H1 (cell line): ENCODE data around the gene BUB1B. TPM values are rescaled to one million over a fixed set of nuclear protein-coding genes. Genes with fewer than 3 reads are reported as not detected.

Experiments used
- CTCF ChIA-PET: fragments of 300-600 bp; sonication (Branson Sonifier 250); formaldehyde crosslinking; loops from one replicate; lab custom pipeline; 2021; ENCODE audit not compliant: partially characterized antibody; lab: Charles Lee
- POLR2A ChIA-PET: fragments of 300-600 bp; sonication (Branson Sonifier 250); formaldehyde crosslinking; loops from one replicate; lab custom pipeline; 2021; ENCODE audit warnings: inconsistent platforms; ENCODE audit not compliant: partially characterized antibody; lab: Charles Lee
- DNase-seq, 2 experiments: peaks; one replicate each; pipeline versions ENCODE4 v3.0.0 to v3.0.0-alpha.2; 2010 to 2022; ENCODE audit warnings: low spot score in 2 of 2, low read depth in 1 of 2, mixed read lengths in 1 of 2
- FAIRE-seq: peaks from 2 replicates; lab custom pipeline; 2011; peaks lifted over from hg19 to GRCh38; lab: Jason Lieb, UNC
- H2AFZ ChIP-seq: 2 replicates; pipeline ENCODE4 v1.8.1; 2012; ENCODE audit warnings: low read length, inconsistent platforms
- H2AK5ac ChIP-seq: 2 replicates; pipeline ENCODE4 v1.6.1; 2013; ENCODE audit warnings: low read depth, low read length
- H2BK120ac ChIP-seq: replicated peaks from 2 replicates; pipeline ENCODE3; 2013; ENCODE audit warnings: low read depth, low read length, inconsistent platforms
- H2BK12ac ChIP-seq: 2 replicates; pipeline ENCODE4 v1.6.1; 2013; ENCODE audit warnings: low read depth, low read length
- H2BK15ac ChIP-seq: 2 replicates; pipeline ENCODE4 v1.6.1; 2013; ENCODE audit warnings: low read length
- H2BK20ac ChIP-seq: 2 replicates; pipeline ENCODE4 v1.6.1; 2013; ENCODE audit warnings: low read length
- H2BK5ac ChIP-seq: 2 replicates; pipeline ENCODE4 v1.6.1; 2013; ENCODE audit warnings: low read depth, low read length
- H3K14ac ChIP-seq: 2 replicates; pipeline ENCODE4 v1.6.1; 2013; ENCODE audit warnings: inconsistent platforms; ENCODE audit not compliant: insufficient read length
- H3K18ac ChIP-seq: 2 replicates; pipeline ENCODE4 v1.6.1; 2013; ENCODE audit warnings: low read length; ENCODE audit errors: extremely low read depth
- H3K23ac ChIP-seq: 2 replicates; pipeline ENCODE4 v1.6.1; 2013; ENCODE audit warnings: inconsistent platforms; ENCODE audit not compliant: insufficient read length
- H3K23me2 ChIP-seq: 2 replicates; pipeline ENCODE4 v1.6.1; 2013; ENCODE audit warnings: low read depth, low read length
- H3K27ac ChIP-seq: 2 replicates; pipeline ENCODE4 v1.6.1; 2011; ENCODE audit warnings: low read depth, low read length, inconsistent platforms
- H3K27me3 ChIP-seq, 4 experiments: replicated peaks in 1 of 4; 1 replicate in 1 of 4; 2 replicates in 3 of 4; pipeline versions ENCODE4 v1.6.1 to v1.8.1; 2011 to 2013; ENCODE audit warnings: low read length in 3 of 4, mild to moderate bottlenecking in 3 of 4, inconsistent platforms in 2 of 4, mixed read lengths in 2 of 4, moderate library complexity in 1 of 4; ENCODE audit not compliant: control insufficient read depth in 3 of 4, insufficient read depth in 3 of 4; ENCODE audit errors: extremely low read depth in 1 of 4
- H3K36me3 ChIP-seq, 4 experiments: 2 replicates each; pipeline versions ENCODE4 v1.6.1 to v1.8.1; 2011 to 2013; ENCODE audit warnings: mild to moderate bottlenecking in 4 of 4, low read length in 3 of 4, moderate library complexity in 2 of 4, control low read depth in 1 of 4, inconsistent platforms in 1 of 4; ENCODE audit not compliant: insufficient read depth in 4 of 4, control insufficient read depth in 2 of 4
- H3K4ac ChIP-seq: replicated peaks from 2 replicates; pipeline ENCODE3; 2013; ENCODE audit warnings: low read length, low read depth, mixed read lengths, inconsistent platforms; ENCODE audit not compliant: insufficient read length
- H3K4me1 ChIP-seq, 4 experiments: replicated peaks in 1 of 4; 1 replicate in 1 of 4; 2 replicates in 3 of 4; pipeline versions ENCODE4 v1.6.1 to v1.8.1; 2011 to 2013; ENCODE audit warnings: low read length in 3 of 4, inconsistent platforms in 2 of 4, mixed read lengths in 1 of 4; ENCODE audit not compliant: insufficient read depth in 4 of 4, control insufficient read depth in 3 of 4
- H3K4me2 ChIP-seq, 2 experiments: 2 replicates each; pipeline versions ENCODE4 v1.6.1 to v1.8.1; 2011 to 2013; ENCODE audit warnings: low read depth in 2 of 2, low read length in 2 of 2, control low read depth in 1 of 2, inconsistent platforms in 1 of 2, mild to moderate bottlenecking in 1 of 2; ENCODE audit not compliant: insufficient read depth in 1 of 2
- H3K4me3 ChIP-seq, 4 experiments: fragments of 200-600, 300-600 bp in 1 of 4; sonication (generic), shearing (Covaris generic), sonication (Bioruptor Twin) in 1 of 4; 2 replicates each; pipeline versions ENCODE4 v1.5.1 to v1.8.1; 2011 to 2016; ENCODE audit warnings: low read length in 4 of 4, low read depth in 3 of 4, control low read depth in 2 of 4, inconsistent platforms in 2 of 4, mild to moderate bottlenecking in 2 of 4, mixed read lengths in 1 of 4, moderate library complexity in 1 of 4; ENCODE audit not compliant: insufficient read depth in 2 of 4; ENCODE audit errors: extremely low read depth in 1 of 4
- H3K56ac ChIP-seq: replicated peaks from 2 replicates; pipeline ENCODE3; 2013; ENCODE audit warnings: low read depth, mild to moderate bottlenecking, mixed read lengths, low read length, inconsistent platforms; ENCODE audit not compliant: insufficient read length
- H3K79me1 ChIP-seq: 2 replicates; pipeline ENCODE4 v1.6.1; 2013; ENCODE audit warnings: low read depth, low read length, control low read depth
- H3K79me2 ChIP-seq, 2 experiments: 2 replicates each; pipeline versions ENCODE4 v1.6.1 to v1.8.1; 2012 to 2013; ENCODE audit warnings: low read length in 2 of 2, mild to moderate bottlenecking in 2 of 2, inconsistent platforms in 1 of 2; ENCODE audit not compliant: insufficient read depth in 2 of 2, control insufficient read depth in 1 of 2
- H3K9ac ChIP-seq, 4 experiments: replicated peaks in 1 of 4; 1 replicate in 1 of 4; 2 replicates in 3 of 4; pipeline versions ENCODE4 v1.6.1 to v1.8.1; 2011 to 2013; ENCODE audit warnings: low read depth in 3 of 4, low read length in 3 of 4, control low read depth in 2 of 4, mild to moderate bottlenecking in 2 of 4, moderate library complexity in 2 of 4, inconsistent platforms in 1 of 4; ENCODE audit errors: extremely low read depth in 1 of 4
- H3K9me3 ChIP-seq, 2 experiments: 2 replicates each; pipeline versions ENCODE4 v1.6.1 to v1.8.1; 2012 to 2013; ENCODE audit warnings: mild to moderate bottlenecking in 2 of 2, moderate library complexity in 2 of 2, control low read depth in 1 of 2, inconsistent platforms in 1 of 2, low read depth in 1 of 2, low read length in 1 of 2, mixed read lengths in 1 of 2; ENCODE audit not compliant: insufficient read depth in 2 of 2
- H4K20me1 ChIP-seq, 2 experiments: replicated peaks in 1 of 2; 2 replicates each; pipeline versions ENCODE3 to v1.8.1; 2011 to 2013; ENCODE audit warnings: inconsistent platforms in 2 of 2, low read length in 2 of 2, mild to moderate bottlenecking in 1 of 2; ENCODE audit not compliant: insufficient read depth in 2 of 2, control insufficient read depth in 1 of 2
- H4K5ac ChIP-seq: 2 replicates; pipeline ENCODE4 v1.6.1; 2013; ENCODE audit warnings: low read length, low read depth, mixed read lengths, inconsistent platforms; ENCODE audit not compliant: insufficient read length
- H4K8ac ChIP-seq: 2 replicates; pipeline ENCODE4 v1.8.0; 2013; ENCODE audit warnings: mild to moderate bottlenecking, moderate library complexity, low read length, inconsistent platforms; ENCODE audit not compliant: insufficient read depth; ENCODE audit errors: extremely low read depth
- H4K91ac ChIP-seq: replicated peaks from 2 replicates; pipeline ENCODE3; 2013; ENCODE audit warnings: low read length, mixed read lengths, inconsistent platforms; ENCODE audit not compliant: insufficient read length
- BCL11A ChIP-seq, 2 experiments: IDR thresholded peaks; one replicate each; pipeline ENCODE4 v1.6.1; 2011; ENCODE audit warnings: low read depth in 2 of 2, low read length in 2 of 2, mild to moderate bottlenecking in 2 of 2
- CHD1 ChIP-seq: IDR thresholded peaks from 2 replicates; pipeline ENCODE4 v1.6.1; 2012; ENCODE audit warnings: low read depth, low read length, improper control_type of control experiment
- GABPA ChIP-seq: IDR thresholded peaks from 2 replicates; pipeline ENCODE4 v1.6.1; 2011; ENCODE audit warnings: mild to moderate bottlenecking, low read length, moderate library complexity, borderline replicate concordance; ENCODE audit not compliant: insufficient read depth
- JUND ChIP-seq: IDR thresholded peaks from 2 replicates; pipeline ENCODE4 v1.6.1; 2011; ENCODE audit warnings: mild to moderate bottlenecking, improper control_type of control experiment, low read length
- KDM1A ChIP-seq: fragments of 200-600, 300-600 bp; sonication (generic); IDR thresholded peaks from 2 replicates; pipeline ENCODE4 v1.7.1; 2016; ENCODE audit warnings: mild to moderate bottlenecking, low read length, borderline replicate concordance
- SUZ12 ChIP-seq: fragments of 200-600 bp; sonication (generic); IDR thresholded peaks from 2 replicates; pipeline ENCODE4 v1.6.1; 2012; ENCODE audit warnings: mild to moderate bottlenecking, inconsistent platforms, low read length, moderate library complexity, mixed read lengths
- TEAD4 ChIP-seq: IDR thresholded peaks from 2 replicates; pipeline ENCODE4 v1.6.1; 2012; ENCODE audit warnings: low read depth, low read length, inconsistent platforms, mixed read lengths
- USF2 ChIP-seq: IDR thresholded peaks from 2 replicates; pipeline ENCODE4 v1.6.1; 2011; ENCODE audit warnings: low read length, improper control_type of control experiment
- WGBS, 2 experiments: shearing (Covaris generic) in 1 of 2; methylation state at CpG; one replicate each; pipeline versions ENCODE4 v1.1.6 to v1.1.7; 2013 to 2015; ENCODE audit warnings: low lambda C conversion rate in 2 of 2, mixed read lengths in 2 of 2, inconsistent platforms in 1 of 2, low coverage in 1 of 2, missing lambda C conversion rate in 1 of 2; ENCODE audit not compliant: insufficient replicate concordance in 2 of 2, insufficient coverage in 1 of 2, insufficient read length in 1 of 2; ENCODE audit errors: extremely low coverage in 1 of 2, missing lambda C conversion rate in 1 of 2; 5-methylcytosine and 5-hydroxymethylcytosine counted together
- polyA plus RNA-seq, 7 experiments: library from polyadenylated mRNA; depleted of rRNA in 3 of 7; stranded (reverse) in 5 of 7; unstranded in 2 of 7; fragments of >200 nt in 5 of 7; fragments of 200-250 nt in 2 of 7; gene quantifications; 1 replicate in 5 of 7; 2 replicates in 1 of 7; 4 replicates in 1 of 7; pipeline versions ENCODE4 v1.2.1 to v1.2.3, GENCODE V29; 2011 to 2013; ENCODE audit warnings: missing spikeins in 2 of 7, mixed read lengths in 2 of 7
- total RNA-seq: library from RNA; stranded (reverse); fragmentation: NEBNext Ultra II Directional; extraction: Animal tissue kit (Norgen Biotek cat#: 25700); gene quantifications from 2 replicates; pipeline ENCODE4 v1.2.1, GENCODE V29; 2021

The BUB1B gene
- total and polyA plus RNA-seq, 2 of the 8 experiments (the other 6 are each of a cell fraction or from before 2014, with no cell fraction given), result 48.9 to 144 TPM

GRCh38 chr15:40115670-40116093 is 45.2 kb upstream of the BUB1B start:
- H3K14ac ChIP-seq, result no peak overlapping the region
- H2BK5ac ChIP-seq, result peak overlapping the region; percentile 53
- DNase-seq (no peak), FAIRE-seq (no peak)
- no peaks in the 10 kb centered on the region for H3K79me2 ChIP-seq
- peak overlapping the region; percentile 96; the same call in 1 of the 2 replicates for H2BK12ac ChIP-seq
- no peak overlapping the region for H3K56ac ChIP-seq
- 0 out of 2 replicates have a peak overlapping the region, but pooled peaks have one; percentile 1 for H2AK5ac ChIP-seq
- no peak overlapping the region for H3K4me3 ChIP-seq
- no peaks in the 10 kb centered on the region for H3K27me3 ChIP-seq
- H3K9me3 ChIP-seq, result no peaks in the 10 kb centered on the region
- no peak overlapping the region for H3K4ac ChIP-seq
- WGBS, 2 experiments, result 57% methylated on average over 8 of the region's 8 CpGs; no CpG with 5 or more reads in 1 of the 2 experiments
- peak overlapping the region; percentile 84; the same call in 1 of the 2 replicates for H2BK15ac ChIP-seq
- POLR2A ChIA-PET, result interaction anchor here (0.7 to 4.8 kb wide), 7 partner anchors 9 to 46 kb away, joined by 3 to 19 read pairs (median 6); partner anchors contain the start of gene BUB1B
- H3K27ac ChIP-seq, result no peak overlapping the region
- no peaks in the 10 kb centered on the region for H3K79me1 ChIP-seq
- peak overlapping the region; percentile 75 for H4K91ac ChIP-seq
- no peak overlapping the region for H4K5ac ChIP-seq
- H3K36me3 ChIP-seq, result no peaks in the 10 kb centered on the region
- CTCF ChIA-PET, result interaction anchor here (0.6 to 23.9 kb wide), 5 partner anchors 10 to 415 kb away, joined by 3 to 406 read pairs (median 40); partner anchors contain the start of genes BUB1B and SRP14
- H4K8ac ChIP-seq, result peak overlapping the region; percentile 28; the same call in 1 of the 2 replicates
- H2BK120ac ChIP-seq, result peak overlapping the region; percentile 55
- H3K4me1 ChIP-seq, result peaks cover 5 to 19% (median 9%) of the 10 kb centered on the region in 4 experiments
- H2AFZ ChIP-seq, result peak overlapping the region; percentile 76; the same call in 1 of the 2 replicates
- H3K9ac ChIP-seq, result no peak overlapping the region
- H3K23ac ChIP-seq, result no peak overlapping the region
- 0 out of 2 replicates have a peak, but pooled peaks cover 2% of the 10 kb centered on the region for H3K23me2 ChIP-seq
- H4K20me1 ChIP-seq, result no peaks in the 10 kb centered on the region
- H3K18ac ChIP-seq, result peak overlapping the region; percentile 62; the same call in 1 of the 2 replicates
- H3K4me2 ChIP-seq, result peak overlapping the region in 1 of 2 experiments; percentile 2; a peak in 1 of 4 replicates
- peak overlapping the region; percentile 87; the same call in 1 of the 2 replicates for H2BK20ac ChIP-seq
- TF ChIP-seq USF2 (no peak), JUND (peak; percentile 79), BCL11A (IDR thresholded peaks at IDR 0.05; ENCODE audit: low read depth in 2 of 2, low read length in 2 of 2) (no peak), TEAD4 (peak; percentile 71), SUZ12 (no peak), KDM1A (no peak), GABPA (no peak), CHD1 (no peak)
